OCI-LY7 (cell line): ENCODE measurements around the gene HLF. TPM values are rescaled to one million over a fixed set of nuclear protein-coding genes. Genes with fewer than 3 reads are reported as not detected.

Source experiments
- BruUV-seq: library from RNA; stranded (reverse); fragments of 400-500 nt; replicated peaks from 2 replicates; lab custom pipeline; 2021; lab: Mats Ljungman, UMichigan
- CTCF ChIA-PET: fragments of 300-600 bp; sonication (Branson Sonifier 250); formaldehyde crosslinking; loops from one replicate; lab custom pipeline; 2022; ENCODE audit warnings: antibody characterized with exemption; ENCODE audit not compliant: unreplicated experiment; lab: Charles Lee
- POLR2A ChIA-PET: fragments of 300-600 bp; sonication (Branson Sonifier 250); formaldehyde crosslinking; loops from one replicate; lab custom pipeline; 2022; ENCODE audit warnings: antibody characterized with exemption; lab: Charles Lee
- DNase-seq: peaks from one replicate; pipeline ENCODE4 v3.0.0-alpha.2; 2015; ENCODE audit warnings: low spot score
- H2AFZ ChIP-seq: fragments of 200-600 bp; sonication (generic), shearing (Covaris generic); 2 replicates; pipeline ENCODE4 v1.6.1; 2014; ENCODE audit warnings: mild to moderate bottlenecking, antibody characterized with exemption, low read length, moderate library complexity
- H3K27ac ChIP-seq: fragments of 200-600 bp; sonication (generic); 2 replicates; pipeline ENCODE4 v1.5.1; 2014; ENCODE audit warnings: mixed run types, low read depth, mild to moderate bottlenecking, moderate library complexity, low read length, inconsistent platforms; ENCODE audit not compliant: poor library complexity, severe bottlenecking
- H3K36me3 ChIP-seq: fragments of 200-600 bp; sonication (generic); 2 replicates; pipeline ENCODE4 v1.6.1; 2014; ENCODE audit warnings: mild to moderate bottlenecking, antibody characterized with exemption, low read length, moderate library complexity, mixed read lengths; ENCODE audit not compliant: insufficient read depth
- H3K4me1 ChIP-seq: fragments of 200-600 bp; sonication (generic); 2 replicates; pipeline ENCODE4 v1.5.1; 2014; ENCODE audit warnings: mild to moderate bottlenecking, low read length; ENCODE audit not compliant: insufficient read depth, poor library complexity, severe bottlenecking
- H3K4me2 ChIP-seq: fragments of 200-600 bp; sonication (generic); 2 replicates; pipeline ENCODE4 v1.6.1; 2014; ENCODE audit warnings: mild to moderate bottlenecking, low read length
- H3K4me3 ChIP-seq: fragments of 200-600 bp; sonication (generic); 2 replicates; pipeline ENCODE4 v1.5.1; 2014; ENCODE audit warnings: mild to moderate bottlenecking, low read depth, low read length; ENCODE audit not compliant: poor library complexity, severe bottlenecking
- H3K79me2 ChIP-seq: fragments of 200-600 bp; sonication (generic); 2 replicates; pipeline ENCODE4 v1.6.1; 2016; ENCODE audit warnings: low read depth, mild to moderate bottlenecking, low read length, moderate library complexity, mixed read lengths; ENCODE audit not compliant: insufficient read depth
- H3K9me2 ChIP-seq: fragments of 200-600 bp; sonication (generic); 2 replicates; pipeline ENCODE4 v1.6.1; 2016; ENCODE audit warnings: mild to moderate bottlenecking, low read length, mixed read lengths; ENCODE audit not compliant: insufficient read depth
- H3K9me3 ChIP-seq: fragments of 200-600 bp; sonication (generic); 2 replicates; pipeline ENCODE4 v1.6.1; 2014; ENCODE audit warnings: mild to moderate bottlenecking, mixed run types, low read length, mixed read lengths
- H4K20me1 ChIP-seq: fragments of 200-600 bp; sonication (generic); 2 replicates; pipeline ENCODE4 v1.6.1; 2014; ENCODE audit warnings: mild to moderate bottlenecking, antibody characterized with exemption, low read length, moderate library complexity, mixed read lengths; ENCODE audit not compliant: insufficient read depth
- EZH2phosphoT487 ChIP-seq: fragments of 200-600 bp; sonication (generic); IDR thresholded peaks from 2 replicates; pipeline ENCODE4 v1.6.1; 2018; ENCODE audit warnings: low read depth, borderline replicate concordance, mild to moderate bottlenecking, mixed run types, antibody characterized with exemption, low read length, moderate library complexity, mixed read lengths
- intact Hi-C: fragments of 100-400 bp; cut with micrococcal nuclease; formaldehyde crosslinking; loops from one replicate; pipeline ENCODE4 v1.10.0; 2022; ENCODE audit not compliant: unreplicated experiment
- total RNA-seq, 2 experiments: library from RNA; depleted of rRNA in 1 of 2; stranded (reverse); fragments of >200 nt in 1 of 2; shearing (Covaris generic) in 1 of 2; gene quantifications; 2 replicates each; pipeline ENCODE4 v1.2.3, GENCODE V29; 2014 to 2022
- TF ChIP-seq, protein P1 (sequence below): fragments of 200-600 bp; sonication (generic); conservative IDR thresholded peaks from 2 replicates; pipeline ENCODE4 v1.5.1; 2014; ENCODE audit warnings: mild to moderate bottlenecking, antibody characterized with exemption, low read length, moderate library complexity, mixed read lengths

The HLF gene
- total RNA-seq, 2 experiments from 2014 or later = 0.13 TPM; not detected in 1

DNA sequence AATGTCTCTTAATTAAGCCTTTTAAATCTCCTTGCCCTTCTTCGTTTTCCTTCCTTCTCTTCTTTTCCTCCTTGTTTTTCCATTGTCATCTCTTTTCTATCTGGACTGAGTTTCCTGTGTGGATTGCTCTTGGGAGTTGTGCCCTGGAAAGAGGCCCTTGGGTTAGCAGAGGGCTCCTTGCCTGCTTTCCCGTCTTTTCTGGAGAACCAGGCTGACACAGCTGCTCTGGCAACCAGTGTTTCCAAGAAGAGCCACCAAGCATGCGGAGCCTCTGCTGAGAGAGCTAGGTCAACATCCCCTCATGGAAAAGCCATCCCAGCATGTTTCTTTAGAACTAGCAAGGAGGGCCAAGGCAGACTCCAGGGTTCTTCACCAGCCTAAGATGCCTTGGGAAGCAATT lies 75.4 kb downstream of the HLF start:
- no peaks in the 10 kb centered on the region for H4K20me1 ChIP-seq
- intact Hi-C loops = no loop called here
- CTCF ChIA-PET = no interaction called here

DNA sequence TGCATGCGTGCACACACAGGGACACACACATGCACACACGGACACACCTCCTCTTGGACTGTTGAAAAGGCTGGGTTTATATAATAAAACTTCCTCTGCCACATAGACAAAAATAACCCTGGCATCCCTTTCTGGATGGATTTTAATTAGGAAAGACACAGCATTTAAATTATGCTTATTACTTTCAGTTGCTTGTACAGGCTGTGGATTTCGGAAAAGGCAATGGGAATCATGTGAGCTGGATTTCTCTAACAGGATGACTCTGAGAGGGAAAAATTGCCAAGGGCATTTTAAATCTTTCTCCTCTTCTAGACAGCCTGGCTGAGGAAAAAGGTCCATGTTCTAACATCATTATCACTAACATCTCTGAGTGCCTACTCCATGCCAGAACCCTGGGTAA lies 75.9 kb downstream of the HLF start:
- Histone ChIP-seq H3K9me3 (peaks cover 10% of the 10 kb centered on the region; the same call in 1 of the 2 replicates), H3K4me2 (no peak overlapping the region), H3K4me1 (no peaks in the 10 kb centered on the region), H3K27ac (no peak overlapping the region), H4K20me1 (no peaks in the 10 kb centered on the region), H3K4me3 (no peak overlapping the region), H3K36me3 (no peaks in the 10 kb centered on the region), H3K79me2 (no peaks in the 10 kb centered on the region), H3K9me2 (no peaks in the 10 kb centered on the region), H2AFZ (no peak overlapping the region)
- ChIA-PET POLR2A (no interaction called here), CTCF (no interaction called here)
- no TSS peak for BruUV-seq
- intact Hi-C loops = no loop called here
- TF ChIP-seq EZH2phosphoT487 = no peak
- TF ChIP-seq, protein P1, sequence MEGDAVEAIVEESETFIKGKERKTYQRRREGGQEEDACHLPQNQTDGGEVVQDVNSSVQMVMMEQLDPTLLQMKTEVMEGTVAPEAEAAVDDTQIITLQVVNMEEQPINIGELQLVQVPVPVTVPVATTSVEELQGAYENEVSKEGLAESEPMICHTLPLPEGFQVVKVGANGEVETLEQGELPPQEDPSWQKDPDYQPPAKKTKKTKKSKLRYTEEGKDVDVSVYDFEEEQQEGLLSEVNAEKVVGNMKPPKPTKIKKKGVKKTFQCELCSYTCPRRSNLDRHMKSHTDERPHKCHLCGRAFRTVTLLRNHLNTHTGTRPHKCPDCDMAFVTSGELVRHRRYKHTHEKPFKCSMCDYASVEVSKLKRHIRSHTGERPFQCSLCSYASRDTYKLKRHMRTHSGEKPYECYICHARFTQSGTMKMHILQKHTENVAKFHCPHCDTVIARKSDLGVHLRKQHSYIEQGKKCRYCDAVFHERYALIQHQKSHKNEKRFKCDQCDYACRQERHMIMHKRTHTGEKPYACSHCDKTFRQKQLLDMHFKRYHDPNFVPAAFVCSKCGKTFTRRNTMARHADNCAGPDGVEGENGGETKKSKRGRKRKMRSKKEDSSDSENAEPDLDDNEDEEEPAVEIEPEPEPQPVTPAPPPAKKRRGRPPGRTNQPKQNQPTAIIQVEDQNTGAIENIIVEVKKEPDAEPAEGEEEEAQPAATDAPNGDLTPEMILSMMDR = no peak
- DNase-seq = no peak

More for the DNA sequence above, 75.4 kb downstream of the HLF start:
- Histone ChIP-seq H3K36me3 (no peaks in the 10 kb centered on the region), H3K27ac (no peak overlapping the region), H3K9me3 (peaks cover 10% of the 10 kb centered on the region; the same call in 1 of the 2 replicates), H3K79me2 (no peaks in the 10 kb centered on the region), H2AFZ (no peak overlapping the region), H3K9me2 (no peaks in the 10 kb centered on the region), H3K4me3 (no peak overlapping the region), H3K4me1 (no peaks in the 10 kb centered on the region), H3K4me2 (no peak overlapping the region)
- no peak for TF ChIP-seq EZH2phosphoT487
- TF ChIP-seq, protein P1 = no peak
- POLR2A ChIA-PET = no interaction called here
- no TSS peak for BruUV-seq
- DNase-seq = no peak

DNA sequence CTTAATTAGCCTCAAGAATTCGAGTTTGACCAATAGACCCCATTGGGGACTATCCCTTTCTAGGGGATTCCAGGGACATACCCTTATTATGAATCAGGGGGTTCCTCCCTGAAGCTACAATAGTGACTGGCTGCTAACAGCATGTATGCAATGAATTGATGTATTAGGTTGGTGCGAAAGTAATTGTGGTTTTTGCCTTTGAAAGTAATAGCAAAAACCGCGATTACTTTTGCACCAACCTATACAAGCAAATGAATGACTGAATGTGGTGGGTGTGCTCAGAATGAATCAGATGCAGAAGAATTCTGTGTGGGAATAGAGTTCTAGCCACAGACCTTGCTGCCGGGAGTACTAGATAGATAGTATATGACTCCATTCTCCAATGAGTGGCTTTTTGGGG lies 76.7 kb downstream of the HLF start:
- DNase-seq = no peak
- POLR2A ChIA-PET = no interaction called here
- Histone ChIP-seq H3K4me1 (no peaks in the 10 kb centered on the region), H3K9me3 (peaks cover 10% of the 10 kb centered on the region; the same call in 1 of the 2 replicates), H3K27ac (no peak overlapping the region), H4K20me1 (no peaks in the 10 kb centered on the region), H3K4me3 (no peak overlapping the region), H3K36me3 (no peaks in the 10 kb centered on the region), H3K9me2 (no peaks in the 10 kb centered on the region), H3K4me2 (no peak overlapping the region), H3K79me2 (no peaks in the 10 kb centered on the region), H2AFZ (no peak overlapping the region)
- intact Hi-C loops = no loop called here
- TF ChIP-seq, protein P1 = no peak
- TF ChIP-seq EZH2phosphoT487 = no peak
- BruUV-seq = no TSS peak
- CTCF ChIA-PET = no interaction called here
